ENCODE data around the gene THAP3. TPM values are rescaled to one million over a fixed set of nuclear protein-coding genes. Genes with fewer than 3 reads are reported as not detected.
"Not testable (repeated sequence)": the region's sequence is repeated elsewhere in the genome, so short reads cannot be mapped to it uniquely, and the experiment has no call there.

The THAP3 gene
- total and polyA plus RNA-seq, 2 of the 8 experiments (the other 6 are each of a cell fraction or from before 2014, with no cell fraction given) = 8.2 to 15.3 TPM

GRCh38 chr1:6640867-6641266 is 16.2 kb downstream of the THAP3 start:
- H3K4ac ChIP-seq (replicated peaks; ENCODE audit: insufficient read length, low read depth, low read length) = not testable (repeated sequence)

More at GRCh38 chr1:6640867-6641266, 16.2 kb downstream of the THAP3 start:
- H2AK5ac ChIP-seq (ENCODE audit: low read depth, low read length); H3K9ac ChIP-seq (replicated peaks in 1 of 4; ENCODE audit: extremely low read depth in 1 of 4, low read depth in 3 of 4, low read length in 3 of 4); H4K91ac ChIP-seq (replicated peaks; ENCODE audit: insufficient read length, low read length); H3K56ac ChIP-seq (replicated peaks; ENCODE audit: insufficient read length, low read depth, low read length); H3K4me2 ChIP-seq (ENCODE audit: insufficient read depth in 1 of 2, low read depth in 2 of 2, low read length in 2 of 2); DNase-seq (ENCODE audit: low read depth in 1 of 2, low spot score in 2 of 2); H3K4me1 ChIP-seq (replicated peaks in 1 of 4; ENCODE audit: control insufficient read depth in 3 of 4, insufficient read depth in 4 of 4, low read length in 3 of 4); H3K23ac ChIP-seq (ENCODE audit: insufficient read length); H2BK20ac ChIP-seq (ENCODE audit: low read length); H3K14ac ChIP-seq (ENCODE audit: insufficient read length); H2BK5ac ChIP-seq (ENCODE audit: low read depth, low read length); H2AFZ ChIP-seq (ENCODE audit: low read length); FAIRE-seq; H2BK12ac ChIP-seq (ENCODE audit: low read depth, low read length); H3K27me3 ChIP-seq (replicated peaks in 1 of 4; ENCODE audit: control insufficient read depth in 3 of 4, extremely low read depth in 1 of 4, insufficient read depth in 3 of 4, low read length in 3 of 4); H4K5ac ChIP-seq (ENCODE audit: insufficient read length, low read depth, low read length); H2BK120ac ChIP-seq (replicated peaks; ENCODE audit: low read depth, low read length); H3K79me1 ChIP-seq (ENCODE audit: low read depth, low read length); H3K18ac ChIP-seq (ENCODE audit: extremely low read depth, low read length); H3K27ac ChIP-seq (ENCODE audit: low read depth, low read length); H3K4me3 ChIP-seq (ENCODE audit: extremely low read depth in 1 of 4, insufficient read depth in 2 of 4, low read depth in 3 of 4, low read length in 4 of 4); H3K79me2 ChIP-seq (ENCODE audit: control insufficient read depth in 1 of 2, insufficient read depth in 2 of 2, low read length in 2 of 2); H3K9me3 ChIP-seq (ENCODE audit: insufficient read depth in 2 of 2, low read depth in 1 of 2, low read length in 1 of 2); H4K8ac ChIP-seq (ENCODE audit: extremely low read depth, insufficient read depth, low read length); H4K20me1 ChIP-seq (replicated peaks in 1 of 2; ENCODE audit: control insufficient read depth in 1 of 2, insufficient read depth in 2 of 2, low read length in 2 of 2); H3K23me2 ChIP-seq (ENCODE audit: low read depth, low read length); H2BK15ac ChIP-seq (ENCODE audit: low read length): not testable (repeated sequence)
- peaks cover 34 to 75% (median 67%) of the 10 kb centered on the region in 4 experiments for H3K36me3 ChIP-seq (ENCODE audit: control insufficient read depth in 2 of 4, insufficient read depth in 4 of 4, low read length in 3 of 4)
- CTCF ChIA-PET (ENCODE audit: partially characterized antibody) = interaction anchor here (1.2 to 1.6 kb wide), 2 partner anchors 15 to 66 kb away, joined by 3 read pairs; no protein-coding TSS in a partner anchor
- POLR2A ChIA-PET (ENCODE audit: partially characterized antibody) = interaction anchor here (1.1 to 1.3 kb wide), 4 partner anchors 8 to 88 kb away, joined by 3 to 8 read pairs (median 4); partner anchors contain the start of gene KLHL21
- WGBS, 2 experiments (ENCODE audit: extremely low coverage in 1 of 2, insufficient coverage in 1 of 2, insufficient read length in 1 of 2, insufficient replicate concordance in 2 of 2, low coverage in 1 of 2, low lambda C conversion rate in 2 of 2, missing lambda C conversion rate in 1 of 2) = 76% methylated on average over 3 of the region's 3 CpGs; no CpG with 5 or more reads in 1 of the 2 experiments

All from H1 (cell line).